ENCODE measurements around the gene ARHGEF19.

DNA sequence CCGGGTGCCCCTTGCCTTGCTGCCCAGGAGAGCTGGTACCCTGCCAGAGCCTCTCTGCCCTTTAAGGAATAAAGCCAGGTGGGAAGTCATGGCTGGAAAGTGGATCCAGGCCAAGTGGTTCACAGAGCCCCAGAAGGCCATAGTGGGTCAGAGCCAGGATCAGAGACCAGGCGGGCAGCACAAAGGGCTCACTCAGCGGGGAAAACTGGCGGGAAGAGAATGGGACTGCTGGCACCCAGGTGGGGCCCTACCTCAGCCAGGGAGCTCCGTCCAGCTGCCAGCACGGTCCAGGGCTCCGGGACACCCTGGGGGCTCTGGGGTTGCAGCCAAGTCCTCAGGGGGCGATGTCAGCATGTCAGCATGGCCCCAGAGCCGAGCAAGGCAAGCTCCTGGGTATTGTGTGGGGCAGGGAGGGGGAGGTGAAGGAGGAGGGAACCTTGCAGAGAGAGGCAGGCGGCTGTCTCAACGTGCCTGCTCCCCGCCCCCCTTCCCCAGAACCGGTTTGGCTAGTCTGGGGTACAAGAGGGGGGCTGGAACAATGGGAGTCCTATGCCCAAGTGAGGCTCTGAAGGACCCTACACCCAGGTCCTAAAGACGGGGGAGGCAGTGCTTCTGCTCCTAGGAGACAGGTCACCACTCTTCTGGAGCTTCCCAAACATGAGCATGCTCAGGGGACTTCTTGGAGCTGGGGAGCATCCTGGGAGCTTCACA lies at the start of gene ARHGEF19:
- TF ChIP-seq POLR2AphosphoS5 (IDR thresholded peaks at IDR 0.05; ENCODE audit: borderline replicate concordance, low read depth, low read length) = no peak
- TF ChIP-seq EZH2 (IDR thresholded peaks at IDR 0.05) = no peak

Data from SK-N-MC (cell line).